GM10248 (cell line): ENCODE measurements around the gene CAMK1.
"Not testable (repeated sequence)": the region's sequence is repeated elsewhere in the genome, so short reads cannot be mapped to it uniquely, and the experiment has no call there.

Experiments
- CTCF ChIA-PET: fragments of 300-600 bp; sonication (Branson Sonifier 250); formaldehyde crosslinking; extraction: SDS; loops from one replicate; lab custom pipeline; 2021; ENCODE audit warnings: antibody characterized with exemption; lab: Yijun Ruan, JAX
- POLR2A ChIA-PET: fragments of 350-650 bp; sonication (Branson Sonifier 250); formaldehyde crosslinking; extraction: SDS; loops from one replicate; lab custom pipeline; 2020; ENCODE audit warnings: antibody characterized with exemption; lab: Yijun Ruan, JAX
- DNase-seq: peaks from one replicate; pipeline ENCODE4 v3.0.0; 2012; ENCODE audit errors: extremely low spot score
- TF ChIP-seq, protein P1 (sequence below): IDR thresholded peaks from 2 replicates; pipeline ENCODE4 v1.5.1; 2012; ENCODE audit warnings: mild to moderate bottlenecking, low read depth; ENCODE audit errors: extremely low read depth, missing control alignments, control extremely low read depth

CAMK1 gene

DNA sequence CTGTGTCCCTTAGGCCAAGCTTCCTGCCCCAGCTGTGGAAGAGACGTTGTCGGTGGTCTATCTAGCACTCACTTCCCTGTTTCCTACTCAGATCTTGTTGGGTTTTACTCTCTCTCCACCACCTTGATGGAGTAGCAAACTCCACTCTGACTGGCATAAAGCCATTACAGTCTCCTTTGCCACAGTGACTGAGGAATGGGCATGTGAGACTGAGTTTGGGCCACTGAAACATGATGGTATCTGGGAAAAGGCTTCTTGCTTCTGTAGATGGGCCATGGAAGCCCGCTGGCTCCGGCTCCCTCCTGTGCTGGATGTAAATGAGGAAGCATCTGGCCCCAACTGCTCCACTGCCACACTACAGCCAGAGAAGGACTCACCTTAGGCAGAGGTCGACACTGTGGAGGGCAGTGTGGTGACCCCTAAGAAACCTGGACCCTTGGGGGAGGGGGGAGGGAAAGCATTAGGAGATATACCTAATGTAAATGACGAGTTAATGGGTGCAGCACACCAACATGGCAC, 9.4 kb upstream of the CAMK1 start:
- ChIA-PET POLR2A (no interaction called here), CTCF (interaction anchor here (1.2 kb wide), 1 partner anchor 275 kb away, joined by 3 read pairs; no protein-coding TSS in a partner anchor)
- TF ChIP-seq, protein P1, sequence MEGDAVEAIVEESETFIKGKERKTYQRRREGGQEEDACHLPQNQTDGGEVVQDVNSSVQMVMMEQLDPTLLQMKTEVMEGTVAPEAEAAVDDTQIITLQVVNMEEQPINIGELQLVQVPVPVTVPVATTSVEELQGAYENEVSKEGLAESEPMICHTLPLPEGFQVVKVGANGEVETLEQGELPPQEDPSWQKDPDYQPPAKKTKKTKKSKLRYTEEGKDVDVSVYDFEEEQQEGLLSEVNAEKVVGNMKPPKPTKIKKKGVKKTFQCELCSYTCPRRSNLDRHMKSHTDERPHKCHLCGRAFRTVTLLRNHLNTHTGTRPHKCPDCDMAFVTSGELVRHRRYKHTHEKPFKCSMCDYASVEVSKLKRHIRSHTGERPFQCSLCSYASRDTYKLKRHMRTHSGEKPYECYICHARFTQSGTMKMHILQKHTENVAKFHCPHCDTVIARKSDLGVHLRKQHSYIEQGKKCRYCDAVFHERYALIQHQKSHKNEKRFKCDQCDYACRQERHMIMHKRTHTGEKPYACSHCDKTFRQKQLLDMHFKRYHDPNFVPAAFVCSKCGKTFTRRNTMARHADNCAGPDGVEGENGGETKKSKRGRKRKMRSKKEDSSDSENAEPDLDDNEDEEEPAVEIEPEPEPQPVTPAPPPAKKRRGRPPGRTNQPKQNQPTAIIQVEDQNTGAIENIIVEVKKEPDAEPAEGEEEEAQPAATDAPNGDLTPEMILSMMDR: no peak
- no peak for DNase-seq

DNA sequence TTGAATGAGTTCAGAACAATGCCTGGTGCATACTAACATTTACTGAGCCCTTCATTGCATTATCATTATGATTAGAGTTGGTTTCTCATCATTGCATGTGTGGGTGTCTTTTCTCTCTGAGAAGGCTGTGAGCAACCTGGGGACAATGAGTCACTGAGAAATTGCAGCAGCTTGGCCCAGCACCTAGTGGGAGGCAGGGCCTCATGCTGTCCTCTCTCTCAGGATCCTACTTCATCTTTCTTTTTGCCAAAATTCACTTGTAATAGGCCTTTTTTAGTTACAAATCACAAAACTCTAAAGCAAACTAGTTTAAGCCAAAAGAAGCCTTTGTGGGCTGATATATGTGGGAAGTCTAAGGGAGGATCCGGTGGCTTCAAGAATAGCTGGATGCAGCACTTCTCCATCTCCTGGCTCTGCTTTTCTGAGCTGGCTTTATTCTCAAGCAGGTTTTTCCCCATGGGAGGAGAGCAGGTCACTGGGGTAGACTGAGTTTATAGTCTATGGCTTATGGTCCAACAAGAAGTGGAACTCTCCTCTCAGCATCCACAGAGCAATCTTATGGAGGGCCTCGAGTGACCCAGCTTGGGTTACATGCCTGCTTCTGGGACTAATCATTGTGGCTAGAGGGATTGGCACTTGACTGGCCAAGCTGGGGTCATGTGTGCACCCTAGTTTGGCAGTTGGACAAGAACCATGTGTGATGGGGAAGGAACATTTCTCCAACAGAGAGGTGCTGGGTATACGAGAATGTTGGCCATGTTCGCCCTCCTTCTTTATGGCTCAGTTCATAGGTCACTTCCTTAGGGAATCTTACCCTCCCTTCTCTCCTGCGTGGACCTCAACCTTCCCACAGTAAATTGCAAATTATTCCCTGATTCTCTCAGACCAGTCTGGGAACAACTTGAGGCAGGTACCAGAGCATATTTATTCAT, 8.7 kb upstream of the CAMK1 start:
- TF ChIP-seq, protein P1: no peak
- POLR2A ChIA-PET: no interaction called here
- CTCF ChIA-PET: interaction anchor here (0.9 to 1.6 kb wide), 3 partner anchors 9 to 275 kb away, joined by 3 to 6 read pairs (median 4); no protein-coding TSS in a partner anchor
- DNase-seq: peak; percentile 49

DNA sequence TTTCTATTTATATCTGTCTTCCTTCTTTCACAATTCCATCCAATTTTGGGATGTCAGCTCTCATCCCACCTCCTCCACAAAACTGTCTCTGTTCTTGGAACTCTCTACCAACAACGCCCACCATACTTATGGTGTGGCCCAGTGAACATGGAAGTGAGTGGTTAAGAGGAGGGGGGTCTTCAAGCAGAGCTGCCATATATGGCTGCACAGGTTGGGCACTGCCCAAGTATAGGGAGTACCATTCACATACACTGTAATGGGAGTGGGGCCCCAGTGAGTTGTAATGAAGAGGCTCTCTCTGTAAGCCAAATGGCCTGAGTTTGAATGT, 7.9 kb upstream of the CAMK1 start:
- CTCF ChIA-PET: interaction anchor here (0.9 to 1.6 kb wide), 2 partner anchors 9 to 50 kb away, joined by 4 to 6 read pairs; no protein-coding TSS in a partner anchor
- no peak for DNase-seq
- POLR2A ChIA-PET: no interaction called here
- TF ChIP-seq, protein P1: no peak

DNA sequence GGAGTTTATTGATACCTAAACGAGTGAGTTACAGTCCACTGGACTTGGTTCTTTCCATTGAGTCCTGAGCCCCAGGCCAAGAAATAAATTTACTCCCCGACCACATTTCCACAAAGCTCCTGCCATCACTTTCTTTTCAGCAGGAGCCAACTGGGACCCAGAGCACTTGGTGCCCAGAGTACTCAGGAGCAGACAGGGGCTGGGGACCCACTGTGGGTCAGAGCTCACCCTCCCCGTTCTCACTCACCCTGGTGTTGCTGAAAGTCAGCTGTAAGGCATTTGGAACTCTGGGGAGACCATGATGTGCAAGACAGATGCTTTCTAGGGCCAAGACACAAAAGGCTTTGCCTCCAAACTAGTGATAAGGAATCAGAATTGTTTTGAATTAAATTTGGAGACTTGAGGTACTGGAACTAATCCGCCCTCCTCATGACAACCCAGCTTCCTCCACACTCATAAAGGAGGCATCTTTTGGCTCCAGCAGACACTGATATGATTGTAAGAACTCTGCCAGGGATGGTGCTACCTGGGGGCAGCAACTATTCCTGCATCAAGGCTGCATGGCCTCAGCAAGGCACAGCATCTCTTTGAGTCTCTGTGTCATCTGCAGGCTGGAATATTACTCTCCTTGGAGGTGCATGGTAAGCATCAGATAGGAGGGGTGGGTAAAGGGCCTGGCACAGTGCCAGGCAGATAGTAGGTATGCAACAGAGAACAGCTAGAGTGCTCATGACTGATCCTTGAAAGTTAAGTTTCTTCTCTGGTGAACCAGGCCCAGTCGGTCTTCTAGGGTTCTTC, 7.3 kb upstream of the CAMK1 start:
- TF ChIP-seq, protein P1: no peak
- ChIA-PET POLR2A (no interaction called here), CTCF (interaction anchor here (0.9 to 1.6 kb wide), 3 partner anchors 8 to 49 kb away, joined by 4 to 6 read pairs (median 5); no protein-coding TSS in a partner anchor)
- no peak for DNase-seq

DNA sequence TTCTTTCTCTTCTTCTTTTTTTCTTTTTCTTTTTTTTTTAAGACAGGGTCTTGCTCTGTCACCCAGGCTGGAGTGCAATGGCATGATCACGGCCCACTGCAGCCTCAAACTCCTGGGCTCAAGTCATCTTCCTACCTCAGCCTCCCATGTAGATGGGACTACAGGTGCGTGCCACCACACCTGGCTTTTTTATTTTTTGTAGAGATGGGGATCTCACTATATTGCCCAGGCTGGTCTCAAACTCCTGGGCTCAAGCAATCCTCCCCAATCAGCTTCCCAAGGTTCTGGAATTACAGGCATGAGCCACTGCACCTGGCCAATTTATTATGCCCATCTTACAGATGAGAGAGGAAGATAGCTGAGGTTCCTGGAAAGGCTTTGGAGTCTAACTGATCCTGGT, 1.3 kb upstream of the CAMK1 start:
- CTCF ChIA-PET: interaction anchor here (1.6 kb wide), 1 partner anchor 11 kb away, joined by 5 read pairs; no protein-coding TSS in a partner anchor
- DNase-seq, POLR2A ChIA-PET: not testable (repeated sequence)

DNA sequence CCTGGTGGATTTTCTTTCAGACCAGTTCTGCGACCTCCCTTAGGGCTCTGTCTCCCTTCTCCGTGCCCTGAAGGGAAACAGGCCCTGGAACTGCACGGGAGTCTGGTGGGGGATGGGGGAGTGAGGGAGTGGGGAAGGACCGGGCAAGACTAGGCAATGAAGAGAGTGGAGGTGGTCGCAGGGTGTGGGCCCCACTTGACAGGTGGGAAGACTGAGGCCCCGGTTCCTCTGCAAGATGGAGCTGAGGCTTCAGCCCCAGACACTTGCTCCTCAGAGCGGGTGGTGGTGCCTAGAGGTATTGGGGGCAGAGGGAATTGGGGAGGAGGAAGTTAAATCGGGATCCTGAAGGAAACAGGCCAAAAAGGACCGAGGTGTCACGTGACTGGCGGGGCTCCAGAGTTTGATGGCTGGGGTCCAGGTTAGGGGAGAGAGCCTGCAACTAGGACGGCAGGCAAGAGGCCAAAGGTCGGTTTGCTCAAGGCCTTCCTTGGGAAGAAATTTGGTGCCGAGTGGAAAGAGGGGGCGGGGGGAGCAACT, 597 bp upstream of the CAMK1 start:
- TF ChIP-seq, protein P1: no peak
- POLR2A ChIA-PET: no interaction called here
- CTCF ChIA-PET: no interaction called here
- no peak for DNase-seq
